Measurements from ENCODE around the gene MPI. TPM values are rescaled to one million over a fixed set of nuclear protein-coding genes. Genes with fewer than 3 reads are reported as not detected.

MPI gene
- 10 to 100 TPM; 25.6 to 49.9 (median 41.0) TPM for total RNA-seq
- polyA plus RNA-seq: 10 to 100 TPM; 16.4 to 29.6 (median 20.5) TPM
- long read RNA-seq, donor 1, full-length matches to known transcripts: 17 of 17 reads
- long read RNA-seq, donor 1, partial matches to known transcripts: 0 of 17 reads
- long read RNA-seq, donor 1, other reads (novel, unspliced or antisense): 0 of 17 reads
- long read RNA-seq, donor 2, full-length matches to known transcripts: 13 of 13 reads
- long read RNA-seq, donor 2, partial matches to known transcripts: 0 of 13 reads
- long read RNA-seq, donor 2, other reads (novel, unspliced or antisense): 0 of 13 reads

GRCh38 chr15:74889883-74890664 lies at the start of gene MPI:
Gene MPI (plus strand): TSS chr15:74890042. CDS start chr15:74890074, 32 bp downstream.
- intact Hi-C loops (cut with DNase I; ENCODE audit: low total_unique reads): no loop called here
- DNase-seq: peak; percentile 97
- 2 to 4% (median 3%) methylated on average over 37 to 47 of the region's 47 CpGs for WGBS, 5 donors
- Histone ChIP-seq H3K4me3 (peak within 1 kb of the TSS; percentile 73 to 95 (median 80)), H3K36me3 (peaks cover 0 to 26% (median 10%) of the 10 kb centered on the region in 6 donors), H3K27ac (peak within 1 kb of the TSS; percentile 66 to 93 (median 86)), H3K4me1 (peaks cover 14 to 67% (median 41%) of the 10 kb centered on the region in 6 donors), H3K9me3 (no peaks in the 10 kb centered on the region), H3K27me3 (replicated peaks in 1 of 7) (no peaks in the 10 kb centered on the region)
- TF ChIP-seq, protein P1, sequence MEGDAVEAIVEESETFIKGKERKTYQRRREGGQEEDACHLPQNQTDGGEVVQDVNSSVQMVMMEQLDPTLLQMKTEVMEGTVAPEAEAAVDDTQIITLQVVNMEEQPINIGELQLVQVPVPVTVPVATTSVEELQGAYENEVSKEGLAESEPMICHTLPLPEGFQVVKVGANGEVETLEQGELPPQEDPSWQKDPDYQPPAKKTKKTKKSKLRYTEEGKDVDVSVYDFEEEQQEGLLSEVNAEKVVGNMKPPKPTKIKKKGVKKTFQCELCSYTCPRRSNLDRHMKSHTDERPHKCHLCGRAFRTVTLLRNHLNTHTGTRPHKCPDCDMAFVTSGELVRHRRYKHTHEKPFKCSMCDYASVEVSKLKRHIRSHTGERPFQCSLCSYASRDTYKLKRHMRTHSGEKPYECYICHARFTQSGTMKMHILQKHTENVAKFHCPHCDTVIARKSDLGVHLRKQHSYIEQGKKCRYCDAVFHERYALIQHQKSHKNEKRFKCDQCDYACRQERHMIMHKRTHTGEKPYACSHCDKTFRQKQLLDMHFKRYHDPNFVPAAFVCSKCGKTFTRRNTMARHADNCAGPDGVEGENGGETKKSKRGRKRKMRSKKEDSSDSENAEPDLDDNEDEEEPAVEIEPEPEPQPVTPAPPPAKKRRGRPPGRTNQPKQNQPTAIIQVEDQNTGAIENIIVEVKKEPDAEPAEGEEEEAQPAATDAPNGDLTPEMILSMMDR (IDR thresholded peaks at IDR 0.05 in 8 of 11, conservative IDR thresholded peaks at IDR 0.05 in 3 of 11): peak in 6 of 11 experiments; percentile 31 to 49 (median 36)
- TF ChIP-seq POLR2AphosphoS5 (IDR thresholded peaks at IDR 0.05): peak; percentile 91 to 93 (median 92)
- TF ChIP-seq POLR2A (IDR thresholded peaks at IDR 0.05): peak in 1 of 3 donors; percentile 20

DNA sequence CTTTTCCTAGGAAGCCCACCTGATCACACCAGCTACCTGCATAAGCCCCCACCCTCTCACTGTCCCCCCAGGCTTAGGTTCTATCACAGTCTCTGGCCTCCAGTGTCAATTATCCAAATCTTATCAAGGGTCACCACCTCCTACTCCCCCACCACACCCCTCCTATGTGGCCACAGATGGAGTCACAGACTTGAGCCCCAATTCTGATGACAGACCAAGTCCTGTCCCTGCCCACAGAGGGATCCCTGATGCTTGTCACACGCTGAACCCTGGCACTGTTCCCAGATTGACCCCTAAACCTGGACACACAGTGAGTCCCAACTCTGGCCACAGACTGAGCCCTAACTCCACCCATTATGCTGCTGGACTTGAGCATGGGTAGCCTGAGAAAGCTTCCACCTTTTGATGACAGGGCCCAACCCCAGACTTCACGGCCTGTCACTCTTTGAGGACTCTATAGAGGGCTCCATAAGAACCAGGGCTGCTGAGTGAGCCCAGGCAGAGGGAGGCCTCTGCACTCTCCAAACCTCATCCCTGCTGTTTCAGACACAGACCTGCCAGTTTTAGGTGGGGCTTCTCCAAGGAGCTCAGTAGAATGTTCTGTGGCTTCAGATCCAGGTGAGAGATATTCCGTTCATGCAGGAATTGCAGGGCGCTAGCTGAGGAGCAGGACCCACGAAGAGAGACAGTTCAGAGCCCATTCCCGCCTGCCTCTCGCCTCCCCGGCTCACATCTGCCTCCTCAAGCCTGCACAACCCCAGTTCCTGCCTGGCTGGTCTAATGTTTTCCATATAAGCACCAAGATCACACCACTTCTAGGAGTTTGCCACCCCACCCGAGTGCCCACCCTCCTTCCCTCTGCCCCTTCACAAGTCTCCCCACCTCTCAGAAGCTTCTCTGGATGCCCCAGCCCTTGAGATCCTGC lies 48.7 kb upstream of the MPI start:
- no peak for DNase-seq
- intact Hi-C loops (cut with DNase I; ENCODE audit: low total_unique reads): loop anchor here (5.0 kb wide), 2 partner anchors 59 to 61 kb away; partner anchors contain the start of gene CSK
- Histone ChIP-seq H3K9me3 (no peaks in the 10 kb centered on the region), H3K4me3 (peak overlapping the region in 1 of 8 donors; percentile 91), H3K27ac (no peak overlapping the region), H3K27me3 (replicated peaks in 1 of 7) (no peaks in the 10 kb centered on the region), H3K4me1 (peaks cover 16 to 56% (median 47%) of the 10 kb centered on the region in 6 donors), H3K36me3 (peaks cover 0 to 81% (median 27%) of the 10 kb centered on the region in 6 donors)
- WGBS, 5 donors: 88 to 95% (median 92%) methylated on average over 7 to 9 of the region's 9 CpGs
- TF ChIP-seq, protein P1 (IDR thresholded peaks at IDR 0.05 in 8 of 11, conservative IDR thresholded peaks at IDR 0.05 in 3 of 11): no peak
- no peak for TF ChIP-seq POLR2AphosphoS5 (IDR thresholded peaks at IDR 0.05)
- no peak for TF ChIP-seq POLR2A (IDR thresholded peaks at IDR 0.05)

DNA sequence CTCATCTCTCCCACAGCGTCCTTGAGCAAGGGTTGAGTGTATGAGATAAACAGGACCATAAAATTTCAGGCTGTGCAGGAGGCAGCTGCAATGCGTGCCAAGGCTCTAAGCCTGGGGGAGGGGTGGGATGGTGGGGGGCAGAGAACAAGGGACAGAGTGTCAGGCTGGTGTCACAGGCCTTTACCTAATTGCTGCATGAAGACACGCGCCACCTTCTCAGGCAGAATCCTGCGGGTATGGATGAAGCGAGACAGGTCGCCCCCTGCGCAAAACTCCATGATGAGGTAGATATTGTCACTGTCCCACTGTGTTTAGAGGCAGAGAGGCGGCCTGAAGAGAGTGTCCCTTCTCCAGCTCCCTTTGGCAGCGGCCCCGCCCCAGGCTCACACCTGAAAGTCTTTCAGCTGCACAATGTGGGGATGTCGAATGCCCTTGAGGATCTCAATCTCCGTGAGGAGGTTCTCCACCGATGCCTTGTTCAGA lies 47.9 kb upstream of the MPI start:
- Histone ChIP-seq H3K9me3 (no peaks in the 10 kb centered on the region), H3K36me3 (peaks cover 0 to 81% (median 26%) of the 10 kb centered on the region in 6 donors), H3K4me1 (peaks cover 16 to 57% (median 47%) of the 10 kb centered on the region in 6 donors), H3K4me3 (peak overlapping the region in 7 of 8 donors; percentile 71 to 95 (median 89)), H3K27ac (peak overlapping the region in 4 of 8 donors; percentile 58 to 92 (median 88)), H3K27me3 (replicated peaks in 1 of 7) (no peaks in the 10 kb centered on the region)
- intact Hi-C loops (cut with DNase I; ENCODE audit: low total_unique reads): loop anchor here (5.0 kb wide), 2 partner anchors 60 kb away; partner anchors contain the start of gene CSK
- 81 to 92% (median 89%) methylated on average over 14 of the region's 14 CpGs for WGBS, 5 donors
- DNase-seq: no peak
- TF ChIP-seq POLR2AphosphoS5 (IDR thresholded peaks at IDR 0.05): no peak
- no peak for TF ChIP-seq POLR2A (IDR thresholded peaks at IDR 0.05)
- TF ChIP-seq, protein P1 (IDR thresholded peaks at IDR 0.05 in 8 of 11, conservative IDR thresholded peaks at IDR 0.05 in 3 of 11): no peak
